ENCODE measurements around the gene STRIP1.

DNA sequence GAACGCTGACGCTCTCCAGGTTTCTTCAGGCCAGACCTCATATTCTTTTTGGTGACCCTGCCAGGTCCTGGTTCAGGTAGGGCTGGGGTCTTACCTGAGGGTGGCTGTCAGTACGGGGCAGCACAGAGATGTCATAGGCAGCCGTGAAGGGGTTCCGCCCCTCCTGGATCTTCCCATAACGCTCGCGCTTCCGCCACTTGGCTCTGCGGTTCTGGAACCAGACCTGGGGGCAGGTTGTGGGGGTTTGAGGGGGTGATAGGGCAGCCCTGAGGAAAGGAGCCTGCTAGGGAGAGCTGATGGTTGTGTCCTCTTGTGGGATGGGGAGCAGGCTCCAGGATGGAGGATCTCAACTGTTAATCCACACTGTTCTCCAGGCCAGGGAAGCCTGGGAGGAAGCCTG, 26.9 kb downstream of the STRIP1 start:
- TF ChIP-seq, protein P1, sequence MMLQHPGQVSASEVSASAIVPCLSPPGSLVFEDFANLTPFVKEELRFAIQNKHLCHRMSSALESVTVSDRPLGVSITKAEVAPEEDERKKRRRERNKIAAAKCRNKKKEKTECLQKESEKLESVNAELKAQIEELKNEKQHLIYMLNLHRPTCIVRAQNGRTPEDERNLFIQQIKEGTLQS (IDR thresholded peaks at IDR 0.05), result no peak
- TF ChIP-seq, protein P2, sequence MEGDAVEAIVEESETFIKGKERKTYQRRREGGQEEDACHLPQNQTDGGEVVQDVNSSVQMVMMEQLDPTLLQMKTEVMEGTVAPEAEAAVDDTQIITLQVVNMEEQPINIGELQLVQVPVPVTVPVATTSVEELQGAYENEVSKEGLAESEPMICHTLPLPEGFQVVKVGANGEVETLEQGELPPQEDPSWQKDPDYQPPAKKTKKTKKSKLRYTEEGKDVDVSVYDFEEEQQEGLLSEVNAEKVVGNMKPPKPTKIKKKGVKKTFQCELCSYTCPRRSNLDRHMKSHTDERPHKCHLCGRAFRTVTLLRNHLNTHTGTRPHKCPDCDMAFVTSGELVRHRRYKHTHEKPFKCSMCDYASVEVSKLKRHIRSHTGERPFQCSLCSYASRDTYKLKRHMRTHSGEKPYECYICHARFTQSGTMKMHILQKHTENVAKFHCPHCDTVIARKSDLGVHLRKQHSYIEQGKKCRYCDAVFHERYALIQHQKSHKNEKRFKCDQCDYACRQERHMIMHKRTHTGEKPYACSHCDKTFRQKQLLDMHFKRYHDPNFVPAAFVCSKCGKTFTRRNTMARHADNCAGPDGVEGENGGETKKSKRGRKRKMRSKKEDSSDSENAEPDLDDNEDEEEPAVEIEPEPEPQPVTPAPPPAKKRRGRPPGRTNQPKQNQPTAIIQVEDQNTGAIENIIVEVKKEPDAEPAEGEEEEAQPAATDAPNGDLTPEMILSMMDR (IDR thresholded peaks at IDR 0.05; ENCODE audit: low read depth, low read length, missing input control), result no peak
- TF ChIP-seq SP1 (IDR thresholded peaks at IDR 0.05) (no peak), TAF1 (conservative IDR thresholded peaks at IDR 0.05) (no peak), GABPA (IDR thresholded peaks at IDR 0.05 in 1 of 2, conservative IDR thresholded peaks at IDR 0.05 in 1 of 2) (no peak), FOXA1 (IDR thresholded peaks at IDR 0.05) (no peak), RXRA (IDR thresholded peaks at IDR 0.05) (no peak), YY1 (IDR thresholded peaks at IDR 0.05) (no peak), RAD21 (IDR thresholded peaks at IDR 0.05) (no peak), HNF4A (conservative IDR thresholded peaks at IDR 0.05) (no peak), NR2F2 (IDR thresholded peaks at IDR 0.05) (no peak)
- TF ChIP-seq, protein P3, sequence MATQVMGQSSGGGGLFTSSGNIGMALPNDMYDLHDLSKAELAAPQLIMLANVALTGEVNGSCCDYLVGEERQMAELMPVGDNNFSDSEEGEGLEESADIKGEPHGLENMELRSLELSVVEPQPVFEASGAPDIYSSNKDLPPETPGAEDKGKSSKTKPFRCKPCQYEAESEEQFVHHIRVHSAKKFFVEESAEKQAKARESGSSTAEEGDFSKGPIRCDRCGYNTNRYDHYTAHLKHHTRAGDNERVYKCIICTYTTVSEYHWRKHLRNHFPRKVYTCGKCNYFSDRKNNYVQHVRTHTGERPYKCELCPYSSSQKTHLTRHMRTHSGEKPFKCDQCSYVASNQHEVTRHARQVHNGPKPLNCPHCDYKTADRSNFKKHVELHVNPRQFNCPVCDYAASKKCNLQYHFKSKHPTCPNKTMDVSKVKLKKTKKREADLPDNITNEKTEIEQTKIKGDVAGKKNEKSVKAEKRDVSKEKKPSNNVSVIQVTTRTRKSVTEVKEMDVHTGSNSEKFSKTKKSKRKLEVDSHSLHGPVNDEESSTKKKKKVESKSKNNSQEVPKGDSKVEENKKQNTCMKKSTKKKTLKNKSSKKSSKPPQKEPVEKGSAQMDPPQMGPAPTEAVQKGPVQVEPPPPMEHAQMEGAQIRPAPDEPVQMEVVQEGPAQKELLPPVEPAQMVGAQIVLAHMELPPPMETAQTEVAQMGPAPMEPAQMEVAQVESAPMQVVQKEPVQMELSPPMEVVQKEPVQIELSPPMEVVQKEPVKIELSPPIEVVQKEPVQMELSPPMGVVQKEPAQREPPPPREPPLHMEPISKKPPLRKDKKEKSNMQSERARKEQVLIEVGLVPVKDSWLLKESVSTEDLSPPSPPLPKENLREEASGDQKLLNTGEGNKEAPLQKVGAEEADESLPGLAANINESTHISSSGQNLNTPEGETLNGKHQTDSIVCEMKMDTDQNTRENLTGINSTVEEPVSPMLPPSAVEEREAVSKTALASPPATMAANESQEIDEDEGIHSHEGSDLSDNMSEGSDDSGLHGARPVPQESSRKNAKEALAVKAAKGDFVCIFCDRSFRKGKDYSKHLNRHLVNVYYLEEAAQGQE (IDR thresholded peaks at IDR 0.05), result no peak
- TF ChIP-seq, protein P4, sequence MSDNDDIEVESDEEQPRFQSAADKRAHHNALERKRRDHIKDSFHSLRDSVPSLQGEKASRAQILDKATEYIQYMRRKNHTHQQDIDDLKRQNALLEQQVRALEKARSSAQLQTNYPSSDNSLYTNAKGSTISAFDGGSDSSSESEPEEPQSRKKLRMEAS (IDR thresholded peaks at IDR 0.05), result no peak
- TF ChIP-seq, protein P5, sequence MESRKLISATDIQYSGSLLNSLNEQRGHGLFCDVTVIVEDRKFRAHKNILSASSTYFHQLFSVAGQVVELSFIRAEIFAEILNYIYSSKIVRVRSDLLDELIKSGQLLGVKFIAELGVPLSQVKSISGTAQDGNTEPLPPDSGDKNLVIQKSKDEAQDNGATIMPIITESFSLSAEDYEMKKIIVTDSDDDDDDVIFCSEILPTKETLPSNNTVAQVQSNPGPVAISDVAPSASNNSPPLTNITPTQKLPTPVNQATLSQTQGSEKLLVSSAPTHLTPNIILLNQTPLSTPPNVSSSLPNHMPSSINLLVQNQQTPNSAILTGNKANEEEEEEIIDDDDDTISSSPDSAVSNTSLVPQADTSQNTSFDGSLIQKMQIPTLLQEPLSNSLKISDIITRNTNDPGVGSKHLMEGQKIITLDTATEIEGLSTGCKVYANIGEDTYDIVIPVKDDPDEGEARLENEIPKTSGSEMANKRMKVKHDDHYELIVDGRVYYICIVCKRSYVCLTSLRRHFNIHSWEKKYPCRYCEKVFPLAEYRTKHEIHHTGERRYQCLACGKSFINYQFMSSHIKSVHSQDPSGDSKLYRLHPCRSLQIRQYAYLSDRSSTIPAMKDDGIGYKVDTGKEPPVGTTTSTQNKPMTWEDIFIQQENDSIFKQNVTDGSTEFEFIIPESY (IDR thresholded peaks at IDR 0.05), result no peak
